Duodenal mucosa (tissue), 2 donors: Measurements from ENCODE around the gene PIGBOS1.

Experiments
- H3K27ac ChIP-seq: one replicate; pipeline ENCODE4 v1.7.0; 2013; ENCODE audit warnings: low read depth, low read length
- H3K27me3 ChIP-seq, 2 donors: one replicate each; pipeline ENCODE4 v1.7.0; 2013; ENCODE audit warnings: low read length in 2 of 2, control low read depth in 1 of 2; ENCODE audit not compliant: insufficient read depth in 2 of 2, control insufficient read depth in 1 of 2
- H3K36me3 ChIP-seq, 2 donors: one replicate each; pipeline ENCODE4 v1.7.0; 2013; ENCODE audit warnings: low read length in 2 of 2, control low read depth in 1 of 2; ENCODE audit not compliant: insufficient read depth in 2 of 2, control insufficient read depth in 1 of 2
- H3K4me1 ChIP-seq, 2 donors: one replicate each; pipeline ENCODE4 v1.7.0; 2013; ENCODE audit warnings: low read length in 2 of 2, control low read depth in 1 of 2; ENCODE audit not compliant: insufficient read depth in 2 of 2, control insufficient read depth in 1 of 2
- H3K4me3 ChIP-seq, 2 donors: one replicate each; pipeline ENCODE4 v1.7.0; 2013; ENCODE audit warnings: low read length in 2 of 2, low read depth in 1 of 2
- H3K9ac ChIP-seq, 2 donors: one replicate each; pipeline ENCODE4 v1.7.0; 2013; ENCODE audit warnings: low read length in 2 of 2, low read depth in 1 of 2
- H3K9me3 ChIP-seq, 2 donors: one replicate each; pipeline ENCODE4 v1.7.0; 2013; ENCODE audit warnings: low read length in 2 of 2, control low read depth in 1 of 2; ENCODE audit not compliant: control insufficient read depth in 1 of 2

The PIGBOS1 gene, protein sequence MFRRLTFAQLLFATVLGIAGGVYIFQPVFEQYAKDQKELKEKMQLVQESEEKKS

DNA sequence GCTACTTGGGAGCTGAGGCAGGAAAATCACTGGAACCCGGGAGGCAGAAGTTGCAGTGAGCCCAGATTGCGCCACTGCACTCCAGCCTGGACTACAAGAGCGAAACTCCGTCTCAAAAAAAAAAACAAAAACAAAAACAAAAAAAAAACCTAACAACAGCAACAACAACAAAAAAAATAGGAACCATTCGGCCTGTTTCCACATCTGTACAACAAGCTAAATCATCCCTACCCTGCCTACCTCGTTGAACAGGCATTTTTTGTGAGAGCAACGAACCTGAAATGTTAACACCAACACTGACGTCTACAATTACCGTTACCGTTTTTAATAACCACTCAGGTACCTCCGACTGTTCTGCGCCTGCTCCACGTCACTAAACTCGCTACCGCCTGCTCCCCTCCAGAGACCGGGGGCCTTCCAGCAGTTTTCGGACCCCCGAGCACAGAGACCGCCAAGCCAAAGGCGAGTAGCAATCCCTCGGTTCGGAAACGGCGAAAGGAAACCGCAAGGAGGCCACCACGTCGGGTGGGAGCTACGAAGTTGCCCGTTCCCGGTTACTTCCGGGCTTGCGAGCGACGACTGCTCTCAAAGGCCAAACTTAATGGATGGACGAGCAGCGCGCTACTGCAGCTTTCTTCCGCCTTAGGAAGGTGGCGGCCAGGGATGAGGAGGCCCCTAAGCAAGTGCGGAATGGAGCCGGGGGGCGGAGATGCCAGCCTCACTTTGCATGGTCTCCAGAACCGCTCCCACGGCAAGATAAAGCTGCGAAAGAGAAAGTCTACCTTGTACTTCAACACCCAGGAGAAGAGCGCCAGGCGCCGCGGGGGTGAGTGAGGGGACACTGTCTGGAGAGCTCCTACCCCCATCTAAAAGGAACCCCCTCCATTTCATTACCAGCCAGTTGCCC, at the start of gene PIGBOS1, which contains the start of gene PIGB:
PIGBOS1 (minus strand) TSS at position 536 of the 907 bp plus-strand sequence. CDS start 1,331 bp downstream, outside the sequence.
PIGB (plus strand) TSS at position 635 of the 907 bp plus-strand sequence; CDS start at position 664, 29 bp downstream.
- Histone ChIP-seq H3K4me3 (peak within 1 kb of the TSS; percentile 93 to 99), H3K4me1 (peaks cover 4 to 18% of the 10 kb centered on the region in 2 donors), H3K36me3 (no peaks in the 10 kb centered on the region), H3K9ac (peak within 1 kb of the TSS; percentile 91 to 97), H3K27ac (peak within 1 kb of the TSS; percentile 80), H3K27me3 (no peaks in the 10 kb centered on the region), H3K9me3 (no peaks in the 10 kb centered on the region)

DNA sequence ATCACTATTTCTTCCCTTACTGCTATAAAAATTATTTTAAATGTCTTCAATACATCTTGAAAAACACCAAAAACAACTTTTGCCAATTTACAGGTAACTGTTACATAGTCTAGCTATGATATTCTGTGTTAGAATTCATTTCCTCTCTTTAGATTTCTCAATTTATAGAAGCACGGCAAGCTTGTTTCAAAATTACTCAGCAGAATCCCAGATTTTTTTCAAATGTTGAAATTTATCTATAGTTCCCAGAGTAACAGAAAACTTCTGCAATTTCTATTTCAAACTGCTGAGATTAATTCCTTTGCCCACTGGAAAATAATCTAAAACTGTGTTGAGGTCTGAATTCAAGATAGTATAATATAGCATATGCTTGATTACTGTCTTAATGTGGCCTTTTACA, 48.1 kb upstream of the PIGBOS1 start:
- Histone ChIP-seq H3K9me3 (no peaks in the 10 kb centered on the region), H3K4me3 (no peak overlapping the region), H3K27me3 (no peaks in the 10 kb centered on the region), H3K36me3 (peaks cover 0 to 15% of the 10 kb centered on the region in 2 donors), H3K27ac (no peak overlapping the region), H3K9ac (no peak overlapping the region), H3K4me1 (no peaks in the 10 kb centered on the region)

DNA sequence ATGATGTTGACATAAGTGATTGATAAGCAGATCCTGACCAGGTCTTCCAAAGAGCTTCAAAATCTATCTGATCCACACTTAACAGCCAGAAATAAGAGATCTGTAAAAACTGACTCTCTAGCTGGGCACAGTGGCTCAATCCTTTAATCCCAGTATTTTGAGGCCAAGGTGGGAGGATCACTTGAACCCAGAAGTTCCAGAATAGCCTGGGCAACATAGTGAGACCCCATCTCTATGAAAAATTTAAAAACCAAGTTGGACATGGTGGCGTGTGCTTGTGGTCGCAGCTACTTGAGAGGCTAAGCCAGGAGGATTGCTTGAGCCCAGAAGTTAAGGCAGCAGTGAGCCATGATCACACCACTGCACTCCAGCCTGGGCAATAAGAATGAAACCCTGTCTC, 43.7 kb upstream of the PIGBOS1 start:
- no peak overlapping the region for H3K27ac ChIP-seq
- no peaks in the 10 kb centered on the region for H3K27me3 ChIP-seq
- H3K4me3 ChIP-seq = no peak overlapping the region
- no peaks in the 10 kb centered on the region for H3K9me3 ChIP-seq
- H3K9ac ChIP-seq = no peak overlapping the region
- H3K36me3 ChIP-seq = peaks cover 3 to 7% of the 10 kb centered on the region in 2 donors
- no peaks in the 10 kb centered on the region for H3K4me1 ChIP-seq

DNA sequence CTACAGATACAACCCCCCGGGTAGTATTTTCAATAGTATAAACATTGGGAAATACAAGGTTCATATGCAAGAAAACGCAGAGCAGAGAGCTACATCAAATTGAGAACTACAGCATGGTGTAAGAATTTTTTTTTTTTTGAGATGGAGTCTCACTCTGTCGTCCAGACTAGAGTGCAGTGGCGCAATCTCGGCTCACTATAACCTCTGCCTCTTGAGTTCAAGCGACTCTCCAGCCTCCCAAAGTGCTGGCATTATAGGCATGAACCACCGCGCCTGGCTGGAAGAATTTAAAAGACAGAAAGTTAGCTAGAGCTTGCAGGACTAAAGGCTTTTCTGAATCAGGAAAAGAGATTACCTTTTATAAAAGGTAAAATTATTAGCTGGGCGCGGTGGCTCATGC, 42.1 kb upstream of the PIGBOS1 start:
- H3K36me3 ChIP-seq = peaks cover 3 to 16% of the 10 kb centered on the region in 2 donors
- no peaks in the 10 kb centered on the region for H3K27me3 ChIP-seq
- no peaks in the 10 kb centered on the region for H3K9me3 ChIP-seq
- H3K9ac ChIP-seq = no peak overlapping the region
- no peaks in the 10 kb centered on the region for H3K4me1 ChIP-seq
- H3K27ac ChIP-seq = no peak overlapping the region
- no peak overlapping the region for H3K4me3 ChIP-seq

DNA sequence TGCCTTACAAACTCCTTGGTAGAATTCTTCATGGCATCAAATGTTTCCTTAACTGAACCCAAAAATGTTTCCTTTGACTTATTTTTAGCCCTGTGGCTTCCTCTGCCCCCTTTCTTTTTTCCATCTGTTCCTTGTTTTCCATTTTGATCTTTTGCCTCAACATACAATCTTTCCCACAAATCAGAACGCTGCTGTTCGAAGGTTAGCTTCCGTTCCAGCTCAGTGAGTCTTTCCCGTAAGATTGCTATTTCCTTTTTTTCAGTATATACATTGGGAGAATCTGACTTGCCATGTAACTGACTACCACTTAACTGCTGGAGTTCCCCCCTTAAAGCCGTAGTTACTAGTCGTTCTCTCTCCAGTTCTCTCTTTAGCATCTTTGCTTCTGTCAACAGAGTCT, 41.3 kb upstream of the PIGBOS1 start:
- Histone ChIP-seq H3K36me3 (peaks cover 3 to 20% of the 10 kb centered on the region in 2 donors), H3K4me3 (no peak overlapping the region), H3K27ac (no peak overlapping the region), H3K9me3 (no peaks in the 10 kb centered on the region), H3K4me1 (no peaks in the 10 kb centered on the region), H3K9ac (no peak overlapping the region), H3K27me3 (no peaks in the 10 kb centered on the region)

DNA sequence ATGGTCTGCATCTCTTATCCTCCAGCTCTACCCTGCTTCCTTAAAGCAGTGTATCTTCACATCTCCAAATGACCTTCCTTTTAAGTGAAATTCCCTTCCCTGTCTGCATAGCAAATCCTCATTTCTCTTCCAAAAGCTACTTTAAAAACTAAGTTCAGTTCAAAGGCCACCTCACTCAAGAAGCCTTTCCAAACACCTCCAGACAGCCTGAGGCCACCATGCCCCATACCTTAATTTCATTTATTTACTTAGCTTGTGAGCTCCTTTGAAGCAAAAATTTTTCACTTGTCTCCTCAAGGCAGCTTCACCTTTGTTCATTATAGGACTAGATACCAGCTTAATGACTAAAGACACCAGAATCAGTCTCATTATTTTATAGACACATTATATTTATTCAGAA, 39.5 kb upstream of the PIGBOS1 start:
- no peak overlapping the region for H3K27ac ChIP-seq
- no peak overlapping the region for H3K4me3 ChIP-seq
- H3K36me3 ChIP-seq = peaks cover 3 to 20% of the 10 kb centered on the region in 2 donors
- no peaks in the 10 kb centered on the region for H3K27me3 ChIP-seq
- no peak overlapping the region for H3K9ac ChIP-seq
- no peaks in the 10 kb centered on the region for H3K9me3 ChIP-seq
- H3K4me1 ChIP-seq = no peaks in the 10 kb centered on the region

DNA sequence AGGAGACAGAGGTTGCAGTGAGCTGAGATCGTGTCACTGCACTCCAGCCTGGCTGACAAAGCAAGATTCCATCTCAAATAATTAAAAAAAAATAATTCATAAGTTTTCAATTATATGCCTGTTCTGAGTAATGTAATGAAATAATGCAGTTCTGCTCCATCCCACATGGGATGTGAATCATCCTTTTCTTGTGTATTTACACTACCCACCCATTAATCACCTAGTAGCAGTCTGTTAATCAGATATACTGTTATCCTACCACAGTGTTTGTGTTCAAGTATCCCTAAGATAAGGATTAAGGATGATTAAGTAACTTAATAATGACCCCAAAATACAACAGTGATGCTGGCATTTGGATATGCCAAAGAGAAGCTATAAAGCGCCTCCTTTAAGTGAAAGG, 38.9 kb upstream of the PIGBOS1 start:
- Histone ChIP-seq H3K9me3 (no peaks in the 10 kb centered on the region), H3K27ac (no peak overlapping the region), H3K27me3 (no peaks in the 10 kb centered on the region), H3K4me3 (no peak overlapping the region), H3K36me3 (peaks cover 3 to 20% of the 10 kb centered on the region in 2 donors), H3K9ac (no peak overlapping the region), H3K4me1 (no peaks in the 10 kb centered on the region)

DNA sequence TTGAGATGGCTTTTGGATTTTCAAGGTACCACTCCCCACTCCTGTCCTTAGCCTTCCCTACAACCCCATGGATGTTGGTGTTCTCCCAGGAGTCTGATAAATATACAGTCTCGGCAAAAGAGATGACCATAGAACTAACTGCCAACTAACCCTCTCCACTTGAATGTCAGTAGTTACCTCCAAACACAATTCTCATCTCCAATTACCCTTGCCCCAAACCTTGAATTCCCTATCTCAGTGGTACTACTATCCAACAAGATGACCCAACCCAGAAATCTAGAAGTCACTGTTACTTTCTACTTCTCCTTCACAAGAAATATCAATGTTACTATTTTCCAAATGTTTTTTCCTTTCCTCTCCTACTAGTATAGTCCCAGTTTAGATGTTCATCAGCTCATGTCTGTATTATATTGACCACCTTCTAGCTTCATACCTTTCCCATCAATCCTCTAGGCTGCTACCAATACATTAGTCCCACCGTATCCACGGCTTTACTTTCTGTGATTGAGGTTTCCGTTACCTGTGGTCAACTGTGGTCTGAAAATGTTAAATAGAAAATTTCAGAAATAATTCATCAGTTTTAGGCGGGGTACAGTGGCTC, 38.2 kb upstream of the PIGBOS1 start:
- Histone ChIP-seq H3K27ac (no peak overlapping the region), H3K27me3 (no peaks in the 10 kb centered on the region)

DNA sequence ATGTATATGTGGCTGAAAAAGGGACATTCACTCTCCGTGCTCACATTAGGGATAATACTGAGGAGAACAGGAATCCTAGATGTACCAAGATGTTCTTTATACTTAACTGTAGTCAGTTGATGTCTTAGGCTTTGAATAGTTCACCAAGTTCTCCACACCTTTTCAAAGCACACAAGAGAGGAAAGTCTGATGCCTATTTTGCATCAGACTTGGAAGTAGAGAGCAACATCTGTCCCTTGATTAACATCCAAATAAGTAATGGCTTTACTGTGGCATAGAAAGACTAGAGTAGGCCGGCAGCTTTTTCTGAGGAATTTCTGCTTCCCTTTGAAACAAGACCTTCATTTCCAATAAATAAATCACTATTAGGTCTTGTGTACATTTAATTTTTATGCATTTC, 34.1 kb upstream of the PIGBOS1 start:
- no peak overlapping the region for H3K9ac ChIP-seq
- H3K27ac ChIP-seq = no peak overlapping the region
- H3K4me1 ChIP-seq = no peaks in the 10 kb centered on the region
- no peak overlapping the region for H3K4me3 ChIP-seq
- no peaks in the 10 kb centered on the region for H3K27me3 ChIP-seq
- peaks cover 4 to 16% of the 10 kb centered on the region in 2 donors for H3K36me3 ChIP-seq
- H3K9me3 ChIP-seq = no peaks in the 10 kb centered on the region

More for the DNA sequence above, 38.2 kb upstream of the PIGBOS1 start:
- Histone ChIP-seq H3K9me3 (no peaks in the 10 kb centered on the region), H3K9ac (no peak overlapping the region), H3K4me3 (no peak overlapping the region), H3K4me1 (no peaks in the 10 kb centered on the region), H3K36me3 (peaks cover 3 to 20% of the 10 kb centered on the region in 2 donors)

DNA sequence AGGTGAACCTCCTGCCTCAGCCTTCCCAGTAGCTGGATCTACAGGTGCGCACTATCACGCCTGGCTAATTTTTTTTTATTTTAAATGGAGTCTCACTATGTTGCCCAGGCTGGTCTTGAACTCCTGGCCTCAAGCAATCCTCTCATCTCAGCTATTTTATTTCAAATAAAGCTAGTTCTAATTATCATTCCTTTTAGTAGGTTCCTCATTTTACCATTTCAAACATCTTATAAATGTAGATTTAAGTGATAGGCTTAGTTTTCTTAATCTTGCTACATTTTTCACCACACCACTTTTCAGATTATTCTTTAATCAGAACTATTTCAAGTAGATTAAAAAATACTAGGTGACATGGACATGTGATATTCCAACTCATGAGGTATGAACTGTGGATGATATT, 30.4 kb upstream of the PIGBOS1 start:
- Histone ChIP-seq H3K36me3 (peaks cover 9 to 13% of the 10 kb centered on the region in 2 donors), H3K27ac (no peak overlapping the region), H3K4me3 (no peak overlapping the region), H3K9ac (no peak overlapping the region), H3K4me1 (no peaks in the 10 kb centered on the region), H3K27me3 (no peaks in the 10 kb centered on the region), H3K9me3 (no peaks in the 10 kb centered on the region)
